HG03439 (cell line): ENCODE measurements around the gene RNF20.
"Not testable (repeated sequence)": the region's sequence is repeated elsewhere in the genome, so short reads cannot be mapped to it uniquely, and the experiment has no call there.

Experiments used
- ATAC-seq: cut with Tn5 transposase; IDR thresholded peaks from one replicate; pipeline ENCODE4 v1.9.1; 2021; ENCODE audit warnings: mild to moderate bottlenecking, moderate library complexity; ENCODE audit not compliant: unreplicated experiment

The RNF20 gene

DNA sequence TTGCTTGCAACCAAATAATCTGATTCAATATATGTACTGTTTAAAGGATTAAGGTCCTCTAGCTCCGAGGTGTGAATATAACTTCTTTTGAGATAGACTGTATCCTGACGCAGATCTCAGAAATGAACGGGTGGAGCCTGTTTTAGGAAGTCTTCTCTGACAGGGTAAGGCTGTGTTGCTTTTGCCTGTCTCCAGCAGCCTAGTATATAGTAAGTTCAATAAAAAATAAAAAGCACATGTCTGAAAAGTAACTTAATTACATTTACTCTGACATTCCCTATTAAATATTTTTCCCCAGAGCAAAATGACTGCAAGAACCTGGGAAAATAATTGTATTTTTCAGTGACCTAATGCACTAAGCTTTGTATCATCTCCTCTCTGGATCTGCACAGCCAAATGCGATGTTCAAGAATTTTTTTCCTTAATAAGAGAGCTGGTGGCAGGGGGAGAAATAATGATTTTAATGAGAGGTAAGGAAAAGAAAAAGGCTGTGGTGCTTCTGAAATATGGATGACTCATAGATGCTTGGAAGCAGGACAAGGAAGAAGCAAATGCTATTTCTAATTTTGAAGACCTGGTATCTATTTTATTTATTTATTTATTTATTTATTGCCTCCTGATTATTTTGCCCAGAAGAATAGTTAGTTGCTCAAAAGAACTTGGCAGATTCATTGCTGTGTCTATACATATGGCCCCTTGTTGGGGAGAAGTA lies 53.8 kb downstream of the RNF20 start:
- no peak for ATAC-seq

DNA sequence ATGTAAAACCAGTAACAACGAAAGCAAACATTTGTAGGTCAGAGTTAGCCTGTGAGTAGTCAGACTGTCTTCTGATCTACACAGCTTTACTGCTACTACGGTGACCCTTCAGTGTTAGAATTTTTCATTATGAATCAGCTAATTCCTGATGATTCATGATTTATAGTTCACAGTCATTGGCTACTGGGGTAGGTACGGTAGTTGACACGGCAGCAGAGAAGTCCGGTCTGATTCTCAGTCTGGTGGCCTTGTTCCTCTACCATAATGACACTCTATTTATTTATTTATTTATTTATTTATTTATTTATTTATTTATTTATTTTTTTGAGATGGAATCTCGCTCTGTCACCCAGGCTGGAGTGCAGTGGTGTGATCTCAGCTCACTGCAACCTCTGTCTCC lies 56.4 kb downstream of the RNF20 start:
- not testable (repeated sequence) for ATAC-seq

DNA sequence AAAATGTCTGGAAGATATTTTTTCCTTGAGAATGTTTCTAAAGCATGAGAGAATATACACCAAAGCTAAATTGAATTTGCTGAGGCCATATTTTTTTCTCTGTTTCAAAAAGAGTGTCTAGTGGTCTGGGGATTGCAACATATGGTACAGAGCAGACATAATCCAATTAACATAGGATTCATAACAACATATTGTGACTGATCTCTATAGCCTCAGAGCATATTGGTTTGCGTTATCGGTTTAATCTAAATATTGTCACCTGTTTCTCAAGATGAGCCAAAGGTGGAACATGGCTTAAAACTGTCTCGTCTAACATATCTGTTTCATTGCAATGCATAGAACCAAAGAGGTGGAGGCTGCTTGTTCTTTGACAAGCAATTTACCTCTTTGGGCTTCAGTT lies 57.2 kb downstream of the RNF20 start:
- ATAC-seq: no peak

- ATAC-seq: no peak
These were observed 58.3 kb downstream of the RNF20 start for GRCh38 chr9:101591787-101592446.

DNA sequence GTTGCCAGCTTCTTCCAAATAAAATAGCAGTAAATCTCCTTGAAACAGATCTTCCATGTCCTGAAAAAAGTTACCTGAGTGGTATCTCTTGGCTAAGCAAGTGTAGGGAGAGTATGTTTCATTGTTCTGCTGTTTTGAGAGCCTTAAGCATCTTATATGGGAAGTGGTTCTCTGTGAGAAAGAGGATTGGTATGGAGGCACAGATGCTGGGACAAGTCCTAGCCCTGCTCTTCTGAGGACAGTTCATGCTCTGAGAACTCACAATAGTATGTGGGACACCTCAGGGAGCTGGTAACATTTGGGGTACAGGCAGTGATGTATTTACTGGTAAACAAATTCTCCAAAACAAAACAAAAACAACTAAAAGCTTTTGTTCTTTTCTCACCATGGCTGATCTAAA lies 59.1 kb downstream of the RNF20 start:
- ATAC-seq: no peak

DNA sequence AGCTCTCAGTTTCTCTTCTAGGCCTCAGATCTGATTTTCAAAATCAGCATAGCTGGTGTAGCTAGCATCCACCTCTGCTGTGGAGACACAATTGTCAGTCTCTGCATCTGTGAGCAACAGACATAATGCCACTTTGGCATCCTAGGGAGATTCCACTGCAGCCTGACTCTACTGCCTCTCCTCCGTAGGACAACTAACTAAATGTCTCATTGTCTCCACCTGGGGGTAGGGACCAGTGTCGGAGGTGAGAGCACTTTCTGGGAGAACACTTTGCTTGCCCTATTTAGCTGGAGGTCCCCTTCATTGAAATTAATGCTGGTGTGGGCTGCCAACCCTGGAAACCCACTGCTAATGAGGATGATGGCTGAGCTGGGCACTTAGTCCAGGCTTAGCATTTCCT lies 59.7 kb downstream of the RNF20 start:
- no peak for ATAC-seq

- no peak for ATAC-seq
These were observed 61.1 kb downstream of the RNF20 start, which contains the start of gene PPP3R2 for GRCh38 chr9:101594796-101595195. TSS of gene PPP3R2 (minus strand) at chr9:101594969. CDS start at chr9:101594921, 48 bp downstream.

GRCh38 chr9:101601904-101602765 lies 68.5 kb downstream of the RNF20 start:
- no peak for ATAC-seq

DNA sequence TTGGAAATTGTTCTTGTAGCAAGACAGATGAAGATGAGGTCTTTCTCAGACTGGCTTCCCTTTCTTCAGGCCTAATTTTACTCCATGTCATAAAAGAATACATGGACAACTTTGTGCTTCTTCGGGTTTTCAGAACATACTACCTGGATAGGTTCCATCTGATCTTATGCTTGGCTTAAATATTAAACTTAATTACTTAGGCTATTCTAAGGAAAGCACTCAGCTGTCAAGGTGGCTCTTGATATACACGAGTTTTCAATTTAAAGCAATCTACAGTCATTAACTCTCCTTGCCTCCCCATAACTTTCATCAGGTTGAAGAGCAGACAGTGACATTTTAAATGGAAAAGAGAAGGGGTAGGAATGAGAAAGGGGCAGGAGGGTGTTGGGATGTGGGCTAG lies 70.6 kb downstream of the RNF20 start:
- no peak for ATAC-seq

GRCh38 chr9:101605547-101605946 lies 71.9 kb downstream of the RNF20 start:
- no peak for ATAC-seq
